Peyer's patch (tissue), 4 donors: Measurements from ENCODE around the gene CHMP6. TPM values are rescaled to one million over a fixed set of nuclear protein-coding genes. Genes with fewer than 3 reads are reported as not detected.

Source experiments
- DNase-seq, 3 donors: peaks; one replicate each; pipeline ENCODE4 v3.0.0-alpha.2; 2017 to 2019
- H3K27ac ChIP-seq, 4 donors: fragments of 200-600 bp; sonication (generic); one replicate each; pipeline ENCODE4 v1.5.1; 2016 to 2019
- H3K27me3 ChIP-seq, 2 donors: fragments of 200-600 bp; sonication (generic); one replicate each; pipeline ENCODE4 v1.5.1; 2019
- H3K36me3 ChIP-seq, 3 donors: fragments of 200-600 bp; sonication (generic); one replicate each; pipeline ENCODE4 v1.5.1; 2016 to 2019
- H3K4me1 ChIP-seq, 4 donors: fragments of 200-600 bp; sonication (generic); one replicate each; pipeline ENCODE4 v1.5.1; 2016 to 2019
- H3K4me3 ChIP-seq, 4 donors: fragments of 200-600 bp; sonication (generic); 1 replicate in 3 of 4; 2 replicates in 1 of 4; pipeline ENCODE4 v1.5.1; 2016 to 2019; ENCODE audit warnings: mild to moderate bottlenecking in 1 of 4
- H3K9me3 ChIP-seq, 4 donors: fragments of 200-600 bp; sonication (generic); one replicate each; pipeline ENCODE4 v1.5.1; 2016 to 2019; ENCODE audit warnings: mild to moderate bottlenecking in 1 of 4
- CTCF ChIP-seq, 6 experiments: fragments of 450-650 bp in 4 of 6; fragments of 200-600 bp in 2 of 6; sonication (generic) in 1 of 6; IDR thresholded peaks; one replicate each; pipeline ENCODE4 v1.5.1; 2017 to 2019; ENCODE audit warnings: antibody characterized with exemption in 6 of 6, mild to moderate bottlenecking in 3 of 6, moderate library complexity in 1 of 6
- POLR2A ChIP-seq, 2 donors: fragments of 450-650 bp; IDR thresholded peaks; one replicate each; pipeline ENCODE4 v1.5.1; 2017; ENCODE audit warnings: antibody characterized with exemption in 2 of 2, mild to moderate bottlenecking in 2 of 2, moderate library complexity in 2 of 2
- total RNA-seq, 4 donors: library from RNA; depleted of rRNA; stranded (reverse); fragments of >200 nt; gene quantifications; one replicate each; pipeline ENCODE4 v1.1.0, GENCODE V29; 2016

The CHMP6 gene
- 10 to 100 TPM; 29.9 to 57.8 (median 37.1) TPM for total RNA-seq

- TF ChIP-seq POLR2A (IDR thresholded peaks at IDR 0.05) (peak in 1 of 2 donors; percentile 31), CTCF (IDR thresholded peaks at IDR 0.05) (peak in 4 of 6 experiments; percentile 29 to 57 (median 52))
- Histone ChIP-seq H3K4me3 (peak within 1 kb of the TSS; percentile 91 to 100 (median 98)), H3K27ac (peak within 1 kb of the TSS; percentile 63 to 79 (median 72)), H3K9me3 (no peaks in the 10 kb centered on the region), H3K27me3 (no peaks in the 10 kb centered on the region), H3K4me1 (peaks cover 0 to 36% (median 11%) of the 10 kb centered on the region in 4 donors), H3K36me3 (peaks cover 0 to 19% (median 0%) of the 10 kb centered on the region in 3 donors)
- peak; percentile 59 to 84 (median 82) for DNase-seq
Observed at GRCh38 chr17:80991645-80992076, at the start of gene CHMP6. Gene CHMP6, plus strand, starts transcription at chr17:80991841. Its CDS starts 78 bp downstream, at chr17:80991919.

- Histone ChIP-seq H3K9me3 (no peaks in the 10 kb centered on the region), H3K4me3 (no peak overlapping the region), H3K4me1 (peaks cover 0 to 15% (median 5%) of the 10 kb centered on the region in 4 donors), H3K36me3 (peaks cover 0 to 19% (median 0%) of the 10 kb centered on the region in 3 donors), H3K27ac (peak overlapping the region; percentile 28 to 57 (median 42)), H3K27me3 (no peaks in the 10 kb centered on the region)
- peak; percentile 40 to 85 (median 70) for DNase-seq
- no peak for TF ChIP-seq CTCF (IDR thresholded peaks at IDR 0.05)
- TF ChIP-seq POLR2A (IDR thresholded peaks at IDR 0.05) = no peak
Observed at GRCh38 chr17:80942423-80943345, 49.0 kb upstream of the CHMP6 start.

- no peak overlapping the region for H3K4me3 ChIP-seq
- no peaks in the 10 kb centered on the region for H3K9me3 ChIP-seq
- H3K27me3 ChIP-seq = no peaks in the 10 kb centered on the region
- peaks cover 0 to 15% (median 5%) of the 10 kb centered on the region in 4 donors for H3K4me1 ChIP-seq
- peak overlapping the region in 2 of 4 donors; percentile 28 to 57 for H3K27ac ChIP-seq
- TF ChIP-seq POLR2A (IDR thresholded peaks at IDR 0.05) = no peak
- no peak for TF ChIP-seq CTCF (IDR thresholded peaks at IDR 0.05)
- H3K36me3 ChIP-seq = peaks cover 0 to 27% (median 0%) of the 10 kb centered on the region in 3 donors
- no peak for DNase-seq
Observed at GRCh38 chr17:80943346-80944145, 48.1 kb upstream of the CHMP6 start.

GRCh38 chr17:80944326-80944725 is 47.3 kb upstream of the CHMP6 start:
- H3K4me3 ChIP-seq = no peak overlapping the region
- DNase-seq = no peak
- H3K27ac ChIP-seq = no peak overlapping the region
- peaks cover 0 to 31% (median 0%) of the 10 kb centered on the region in 3 donors for H3K36me3 ChIP-seq
- no peak for TF ChIP-seq CTCF (IDR thresholded peaks at IDR 0.05)
- H3K4me1 ChIP-seq = peaks cover 0 to 15% (median 5%) of the 10 kb centered on the region in 4 donors
- no peaks in the 10 kb centered on the region for H3K9me3 ChIP-seq
- no peaks in the 10 kb centered on the region for H3K27me3 ChIP-seq

GRCh38 chr17:80945736-80946135 is 45.9 kb upstream of the CHMP6 start:
- Histone ChIP-seq H3K4me3 (no peak overlapping the region), H3K4me1 (peaks cover 0 to 15% (median 4%) of the 10 kb centered on the region in 4 donors), H3K27me3 (no peaks in the 10 kb centered on the region), H3K27ac (no peak overlapping the region), H3K9me3 (no peaks in the 10 kb centered on the region), H3K36me3 (peaks cover 0 to 46% (median 0%) of the 10 kb centered on the region in 3 donors)
- no peak for DNase-seq
- TF ChIP-seq CTCF (IDR thresholded peaks at IDR 0.05) (no peak), POLR2A (IDR thresholded peaks at IDR 0.05) (no peak)
